Erythroblast (primary cell): ENCODE data around the gene PRDM15.

Experiments used
- GATA1 ChIP-seq: IDR thresholded peaks from 2 replicates; pipeline ENCODE4 v1.6.1; 2011; ENCODE audit warnings: low read depth, mild to moderate bottlenecking, control low read depth, low read length, moderate library complexity
- POLR2A ChIP-seq: IDR thresholded peaks from 2 replicates; pipeline ENCODE4 v1.6.1; 2011; ENCODE audit warnings: mild to moderate bottlenecking, low read length

DNA sequence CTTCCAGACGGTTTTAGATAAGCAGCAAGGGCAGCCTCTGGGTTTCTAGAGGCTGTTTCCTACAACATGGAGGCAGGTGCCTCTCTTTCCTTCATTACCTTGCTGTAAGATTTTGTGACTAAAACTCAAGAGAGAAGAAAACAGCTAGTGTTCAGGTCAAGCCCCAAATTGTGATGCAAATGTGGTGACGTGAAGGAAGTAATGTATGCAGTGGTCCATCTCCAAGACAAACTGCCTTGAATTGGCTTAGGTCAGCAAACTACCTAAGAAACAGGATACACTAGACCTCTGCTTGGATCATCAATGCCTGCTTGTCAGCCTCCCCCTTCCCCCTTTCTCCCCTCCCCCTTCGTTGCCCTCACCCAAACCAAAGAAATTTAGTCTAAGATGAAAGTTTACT is 83.4 kb downstream of the PRDM15 start:
- TF ChIP-seq POLR2A (no peak), GATA1 (no peak)
